ENCODE data around the gene NACA.

The NACA gene

GRCh38 chr12:56688846-56689109 is 36.3 kb downstream of the NACA start:
- peaks cover 21% of the 10 kb centered on the region for H3K4me1 Mint-ChIP-seq (ENCODE audit: low read depth)
- no peak for DNase-seq (ENCODE audit: low spot score)
- H3K36me3 Mint-ChIP-seq (ENCODE audit: low read depth): peaks cover 32% of the 10 kb centered on the region
- peak overlapping the region; percentile 100 for H3K27ac Mint-ChIP-seq
- H3K4me3 Mint-ChIP-seq: peak overlapping the region; percentile 100
- no peaks in the 10 kb centered on the region for H3K27me3 Mint-ChIP-seq (ENCODE audit: low read depth)
- H3K9me3 Mint-ChIP-seq: no peaks in the 10 kb centered on the region

GRCh38 chr12:56688129-56688845 is 36.8 kb downstream of the NACA start, which contains the start of gene PTGES3:
TSS of gene PTGES3 (minus strand) at chr12:56688284. CDS start at chr12:56687999, 285 bp downstream.
- DNase-seq (ENCODE audit: low spot score): peak; percentile 99
- Mint-ChIP-seq H3K9me3 (no peaks in the 10 kb centered on the region), H3K36me3 (ENCODE audit: low read depth) (peaks cover 32% of the 10 kb centered on the region)

GRCh38 chr12:56687223-56688128 is 37.6 kb downstream of the NACA start:
- DNase-seq (ENCODE audit: low spot score): peak; percentile 50
- H3K27me3 Mint-ChIP-seq (ENCODE audit: low read depth): no peaks in the 10 kb centered on the region
- H3K36me3 Mint-ChIP-seq (ENCODE audit: low read depth): peaks cover 40% of the 10 kb centered on the region
- H3K9me3 Mint-ChIP-seq: no peaks in the 10 kb centered on the region
- peak overlapping the region; percentile 100 for H3K27ac Mint-ChIP-seq
- peak overlapping the region; percentile 100 for H3K4me3 Mint-ChIP-seq
- H3K4me1 Mint-ChIP-seq (ENCODE audit: low read depth): peaks cover 21% of the 10 kb centered on the region

More at GRCh38 chr12:56688129-56688845, 36.8 kb downstream of the NACA start, which contains the start of gene PTGES3:
- Mint-ChIP-seq H3K27ac (peak within 1 kb of the TSS; percentile 100), H3K4me1 (ENCODE audit: low read depth) (peaks cover 21% of the 10 kb centered on the region), H3K4me3 (peak within 1 kb of the TSS; percentile 100), H3K27me3 (ENCODE audit: low read depth) (no peaks in the 10 kb centered on the region)

GRCh38 chr12:56684745-56685359 is 40.2 kb downstream of the NACA start:
- peaks cover 54% of the 10 kb centered on the region for H3K36me3 Mint-ChIP-seq (ENCODE audit: low read depth)

GRCh38 chr12:56682323-56682722 is 42.8 kb downstream of the NACA start:
- peaks cover 37% of the 10 kb centered on the region for H3K4me1 Mint-ChIP-seq (ENCODE audit: low read depth)
- H3K9me3 Mint-ChIP-seq: no peaks in the 10 kb centered on the region
- H3K36me3 Mint-ChIP-seq (ENCODE audit: low read depth): peaks cover 70% of the 10 kb centered on the region
- peak overlapping the region; percentile 57 for H3K4me3 Mint-ChIP-seq
- H3K27me3 Mint-ChIP-seq (ENCODE audit: low read depth): no peaks in the 10 kb centered on the region
- no peak for DNase-seq (ENCODE audit: low spot score)
- H3K27ac Mint-ChIP-seq: peak overlapping the region; percentile 52

More at GRCh38 chr12:56684745-56685359, 40.2 kb downstream of the NACA start:
- peak overlapping the region; percentile 96 for H3K27ac Mint-ChIP-seq
- no peaks in the 10 kb centered on the region for H3K9me3 Mint-ChIP-seq
- no peak for DNase-seq (ENCODE audit: low spot score)
- H3K27me3 Mint-ChIP-seq (ENCODE audit: low read depth): no peaks in the 10 kb centered on the region
- H3K4me1 Mint-ChIP-seq (ENCODE audit: low read depth): peaks cover 28% of the 10 kb centered on the region
- peak overlapping the region; percentile 100 for H3K4me3 Mint-ChIP-seq

- Mint-ChIP-seq H3K4me3 (no peak overlapping the region), H3K36me3 (ENCODE audit: low read depth) (peaks cover 62% of the 10 kb centered on the region), H3K27ac (peak overlapping the region; percentile 1), H3K9me3 (no peaks in the 10 kb centered on the region), H3K27me3 (ENCODE audit: low read depth) (no peaks in the 10 kb centered on the region), H3K4me1 (ENCODE audit: low read depth) (peaks cover 38% of the 10 kb centered on the region)
- no peak for DNase-seq (ENCODE audit: low spot score)
Observed at GRCh38 chr12:56679883-56680575, 45.1 kb downstream of the NACA start.

- H3K4me1 Mint-ChIP-seq (ENCODE audit: low read depth): peaks cover 26% of the 10 kb centered on the region
- H3K27ac Mint-ChIP-seq: peak overlapping the region; percentile 41
- no peaks in the 10 kb centered on the region for H3K9me3 Mint-ChIP-seq
- no peaks in the 10 kb centered on the region for H3K27me3 Mint-ChIP-seq (ENCODE audit: low read depth)
- DNase-seq (ENCODE audit: low spot score): no peak
- H3K36me3 Mint-ChIP-seq (ENCODE audit: low read depth): peaks cover 54% of the 10 kb centered on the region
- H3K4me3 Mint-ChIP-seq: no peak overlapping the region
Observed at GRCh38 chr12:56678852-56679251, 46.2 kb downstream of the NACA start.

- no peak overlapping the region for H3K4me3 Mint-ChIP-seq
- H3K36me3 Mint-ChIP-seq (ENCODE audit: low read depth): peaks cover 55% of the 10 kb centered on the region
- no peak overlapping the region for H3K27ac Mint-ChIP-seq
- peaks cover 28% of the 10 kb centered on the region for H3K4me1 Mint-ChIP-seq (ENCODE audit: low read depth)
- H3K27me3 Mint-ChIP-seq (ENCODE audit: low read depth): no peaks in the 10 kb centered on the region
- DNase-seq (ENCODE audit: low spot score): no peak
- no peaks in the 10 kb centered on the region for H3K9me3 Mint-ChIP-seq
Observed at GRCh38 chr12:56677680-56678079, 47.4 kb downstream of the NACA start.

GRCh38 chr12:56676851-56677580 is 48.1 kb downstream of the NACA start:
- peaks cover 29% of the 10 kb centered on the region for H3K4me1 Mint-ChIP-seq (ENCODE audit: low read depth)
- DNase-seq (ENCODE audit: low spot score): no peak
- H3K27ac Mint-ChIP-seq: no peak overlapping the region
- no peak overlapping the region for H3K4me3 Mint-ChIP-seq
- no peaks in the 10 kb centered on the region for H3K9me3 Mint-ChIP-seq
- peaks cover 55% of the 10 kb centered on the region for H3K36me3 Mint-ChIP-seq (ENCODE audit: low read depth)
- H3K27me3 Mint-ChIP-seq (ENCODE audit: low read depth): no peaks in the 10 kb centered on the region

GRCh38 chr12:56671608-56672007 is 53.5 kb downstream of the NACA start:
- Mint-ChIP-seq H3K4me3 (no peak overlapping the region), H3K27me3 (ENCODE audit: low read depth) (no peaks in the 10 kb centered on the region), H3K36me3 (ENCODE audit: low read depth) (peaks cover 57% of the 10 kb centered on the region), H3K4me1 (ENCODE audit: low read depth) (peaks cover 21% of the 10 kb centered on the region), H3K9me3 (no peaks in the 10 kb centered on the region), H3K27ac (no peak overlapping the region)
- no peak for DNase-seq (ENCODE audit: low spot score)

GRCh38 chr12:56670836-56671235 is 54.3 kb downstream of the NACA start:
- H3K36me3 Mint-ChIP-seq (ENCODE audit: low read depth): peaks cover 63% of the 10 kb centered on the region
- H3K27ac Mint-ChIP-seq: no peak overlapping the region
- no peaks in the 10 kb centered on the region for H3K9me3 Mint-ChIP-seq
- no peak for DNase-seq (ENCODE audit: low spot score)
- no peak overlapping the region for H3K4me3 Mint-ChIP-seq
- H3K4me1 Mint-ChIP-seq (ENCODE audit: low read depth): peaks cover 19% of the 10 kb centered on the region
- no peaks in the 10 kb centered on the region for H3K27me3 Mint-ChIP-seq (ENCODE audit: low read depth)

- Mint-ChIP-seq H3K4me1 (ENCODE audit: low read depth) (peaks cover 20% of the 10 kb centered on the region), H3K27ac (no peak overlapping the region), H3K9me3 (no peaks in the 10 kb centered on the region), H3K27me3 (ENCODE audit: low read depth) (no peaks in the 10 kb centered on the region), H3K4me3 (no peak overlapping the region), H3K36me3 (ENCODE audit: low read depth) (peaks cover 73% of the 10 kb centered on the region)
- DNase-seq (ENCODE audit: low spot score): no peak
Observed at GRCh38 chr12:56668197-56668457, 57.0 kb downstream of the NACA start.
